Left ventricle myocardium inferior (tissue), 1 donor: Measurements from ENCODE around the gene USP10. TPM values are rescaled to one million over a fixed set of nuclear protein-coding genes. Genes with fewer than 3 reads are reported as not detected.
"Not testable (repeated sequence)": the region's sequence is repeated elsewhere in the genome, so short reads cannot be mapped to it uniquely, and the experiment has no call there.

Experiments used
- DNase-seq: peaks from one replicate; pipeline ENCODE4 v3.0.0-alpha.2; 2020
- H3K27ac ChIP-seq: fragments of 200-600 bp; replicated peaks from 2 replicates; pipeline ENCODE4 v1.8.0; 2021
- H3K27me3 ChIP-seq: fragments of 200-600 bp; 2 replicates; pipeline ENCODE4 v1.8.0; 2021; ENCODE audit warnings: low read depth
- H3K36me3 ChIP-seq: fragments of 200-600 bp; 2 replicates; pipeline ENCODE4 v1.8.0; 2021
- H3K4me1 ChIP-seq: fragments of 200-600 bp; 2 replicates; pipeline ENCODE4 v1.8.0; 2021
- H3K4me3 ChIP-seq: fragments of 200-600 bp; 2 replicates; pipeline ENCODE4 v1.8.0; 2021; ENCODE audit warnings: mild to moderate bottlenecking, moderate library complexity
- H3K9me3 ChIP-seq: fragments of 200-600 bp; replicated peaks from 2 replicates; pipeline ENCODE4 v1.8.0; 2021
- intact Hi-C: fragments of 100-400 bp; cut with micrococcal nuclease; formaldehyde crosslinking; loops from one replicate; pipeline ENCODE4 v1.11.0; 2022
- total RNA-seq: library from RNA; stranded (reverse); fragmentation: NEBNext Ultra II Directional; extraction: Animal tissue kit (Norgen Biotek cat#: 25700); gene quantifications from one replicate; pipeline ENCODE4 v1.2.1, GENCODE V29; 2021
- TF ChIP-seq, protein P1 (sequence below): fragments of 200-600 bp; IDR thresholded peaks from 2 replicates; pipeline ENCODE4 v1.8.0; 2021; ENCODE audit warnings: antibody characterized with exemption, mild to moderate bottlenecking, borderline replicate concordance
- donor health status: DM: no; HTN: yes; CAD: no; lungs with severe emphysema.

Gene USP10
- total RNA-seq, 1 donor from 2014 or later: 66.7 TPM

DNA sequence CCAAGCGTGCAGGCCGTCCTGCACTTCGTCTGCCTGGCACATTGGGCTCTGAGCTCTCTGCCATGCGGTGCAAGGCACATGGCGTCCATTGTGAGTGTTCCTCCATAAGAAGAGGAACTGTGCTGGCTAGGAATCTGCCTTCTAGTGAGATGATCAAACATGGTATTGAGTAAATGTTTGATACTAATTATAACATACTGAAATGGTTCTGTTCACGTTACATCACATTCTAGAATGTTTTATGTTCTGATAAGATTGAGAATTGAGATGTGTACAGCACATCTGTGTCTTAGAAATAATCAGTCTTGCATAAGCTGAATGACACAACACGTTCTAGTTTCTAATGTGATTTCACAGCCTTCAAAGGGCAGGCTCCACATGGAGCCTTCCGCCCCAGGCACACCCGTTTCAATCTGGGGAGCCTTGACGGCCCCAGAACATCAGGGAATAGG is 42.9 kb downstream of the USP10 start:
- no peak for DNase-seq
- H3K36me3 ChIP-seq: peaks cover 19% of the 10 kb centered on the region
- no peak overlapping the region for H3K27ac ChIP-seq
- H3K4me1 ChIP-seq: peaks cover 57% of the 10 kb centered on the region
- no peaks in the 10 kb centered on the region for H3K9me3 ChIP-seq
- H3K4me3 ChIP-seq: no peak overlapping the region
- intact Hi-C loops: no loop called here
- no peaks in the 10 kb centered on the region for H3K27me3 ChIP-seq
- TF ChIP-seq, protein P1, sequence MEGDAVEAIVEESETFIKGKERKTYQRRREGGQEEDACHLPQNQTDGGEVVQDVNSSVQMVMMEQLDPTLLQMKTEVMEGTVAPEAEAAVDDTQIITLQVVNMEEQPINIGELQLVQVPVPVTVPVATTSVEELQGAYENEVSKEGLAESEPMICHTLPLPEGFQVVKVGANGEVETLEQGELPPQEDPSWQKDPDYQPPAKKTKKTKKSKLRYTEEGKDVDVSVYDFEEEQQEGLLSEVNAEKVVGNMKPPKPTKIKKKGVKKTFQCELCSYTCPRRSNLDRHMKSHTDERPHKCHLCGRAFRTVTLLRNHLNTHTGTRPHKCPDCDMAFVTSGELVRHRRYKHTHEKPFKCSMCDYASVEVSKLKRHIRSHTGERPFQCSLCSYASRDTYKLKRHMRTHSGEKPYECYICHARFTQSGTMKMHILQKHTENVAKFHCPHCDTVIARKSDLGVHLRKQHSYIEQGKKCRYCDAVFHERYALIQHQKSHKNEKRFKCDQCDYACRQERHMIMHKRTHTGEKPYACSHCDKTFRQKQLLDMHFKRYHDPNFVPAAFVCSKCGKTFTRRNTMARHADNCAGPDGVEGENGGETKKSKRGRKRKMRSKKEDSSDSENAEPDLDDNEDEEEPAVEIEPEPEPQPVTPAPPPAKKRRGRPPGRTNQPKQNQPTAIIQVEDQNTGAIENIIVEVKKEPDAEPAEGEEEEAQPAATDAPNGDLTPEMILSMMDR: no peak

DNA sequence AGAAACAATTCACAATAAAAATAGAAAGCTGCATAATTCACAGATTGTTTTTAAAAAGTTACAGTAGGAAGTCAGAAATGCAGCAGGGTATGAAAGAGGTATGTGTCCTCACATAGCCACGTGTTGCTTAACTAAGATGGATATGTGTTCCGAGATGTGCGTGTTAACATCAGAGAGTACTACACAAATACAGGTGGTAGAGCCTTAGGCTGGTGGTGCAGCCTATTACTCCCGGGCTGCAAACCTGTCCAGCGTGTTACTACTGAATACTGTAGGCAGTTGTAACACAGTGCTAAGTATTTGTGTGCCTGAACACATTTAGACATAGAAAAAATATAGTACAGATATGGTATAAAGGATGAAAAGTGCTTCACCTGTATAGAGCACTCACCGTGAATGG is 46.4 kb downstream of the USP10 start:
- no peak for DNase-seq
- H3K4me1 ChIP-seq: peaks cover 42% of the 10 kb centered on the region
- intact Hi-C loops: no loop called here
- no peaks in the 10 kb centered on the region for H3K9me3 ChIP-seq
- no peak overlapping the region for H3K27ac ChIP-seq
- no peaks in the 10 kb centered on the region for H3K27me3 ChIP-seq
- peaks cover 19% of the 10 kb centered on the region for H3K36me3 ChIP-seq
- H3K4me3 ChIP-seq: no peak overlapping the region
- TF ChIP-seq, protein P1: no peak

DNA sequence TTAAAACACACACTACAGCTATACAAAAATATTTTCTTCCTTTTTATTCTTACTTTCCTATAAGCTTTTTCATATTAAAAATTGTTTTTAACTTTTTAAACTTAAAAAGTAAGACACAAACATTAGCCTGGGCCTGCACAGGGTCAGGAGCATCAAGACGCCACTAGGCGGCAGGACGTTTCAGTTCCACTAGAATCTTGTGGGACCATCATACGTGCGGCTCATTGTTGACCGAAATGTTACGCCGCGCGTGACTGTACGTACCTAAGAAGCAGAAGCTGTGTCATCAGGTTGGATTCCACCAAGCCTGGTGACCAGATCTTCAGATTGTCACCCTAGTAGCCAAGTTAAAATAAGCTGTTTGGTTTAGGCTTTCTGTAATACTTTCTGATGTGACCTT is 47.1 kb downstream of the USP10 start:
- H3K4me1 ChIP-seq: peaks cover 39% of the 10 kb centered on the region
- no peak overlapping the region for H3K4me3 ChIP-seq
- intact Hi-C loops: no loop called here

DNA sequence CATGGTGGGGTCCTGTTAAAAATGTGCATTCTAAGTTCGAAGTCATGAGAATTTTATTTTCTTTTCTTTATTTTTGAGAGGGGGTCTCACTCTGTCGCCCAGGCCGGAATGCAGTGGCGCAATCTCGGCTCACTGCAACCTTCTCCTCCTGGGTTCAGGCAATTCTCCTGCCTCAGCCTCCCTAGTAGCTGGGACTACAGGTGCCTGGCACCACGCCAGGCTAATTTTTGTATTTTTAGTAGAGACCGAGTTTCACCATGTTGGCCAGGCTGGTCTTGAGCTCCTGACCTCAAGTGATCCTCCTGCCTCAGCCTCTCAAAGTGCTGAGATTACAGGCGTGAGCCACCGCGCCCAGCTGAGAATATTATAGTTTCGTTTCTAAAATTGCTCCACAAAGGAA is 48.4 kb downstream of the USP10 start:
- H3K27ac ChIP-seq, intact Hi-C loops: not testable (repeated sequence)

More for the DNA sequence above, 47.1 kb downstream of the USP10 start:
- DNase-seq: no peak
- TF ChIP-seq, protein P1: no peak
- peaks cover 19% of the 10 kb centered on the region for H3K36me3 ChIP-seq
- no peaks in the 10 kb centered on the region for H3K27me3 ChIP-seq
- H3K9me3 ChIP-seq: no peaks in the 10 kb centered on the region
- H3K27ac ChIP-seq: no peak overlapping the region

DNA sequence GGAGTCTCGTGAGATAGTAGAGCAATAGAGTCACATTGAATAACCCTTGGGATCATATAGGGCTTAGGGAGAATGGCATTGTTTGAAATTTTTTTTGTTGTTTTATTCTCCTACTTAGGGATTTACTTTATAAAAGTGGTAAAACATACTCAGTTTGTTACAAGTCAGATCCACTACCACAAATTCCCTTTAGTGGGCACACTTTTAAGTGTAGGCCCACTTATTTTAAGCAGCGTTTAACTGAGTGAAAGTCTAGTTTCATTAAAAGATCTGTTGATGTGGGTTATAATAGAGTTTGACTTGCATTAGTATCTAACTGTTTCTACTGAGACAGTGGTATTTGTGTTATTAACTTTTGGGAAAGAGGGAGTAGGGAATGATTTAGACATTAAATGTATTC is 49.3 kb downstream of the USP10 start:
- H3K4me1 ChIP-seq: peaks cover 28% of the 10 kb centered on the region
- intact Hi-C loops: no loop called here
- no peak for DNase-seq

More for the DNA sequence above, 48.4 kb downstream of the USP10 start:
- not testable (repeated sequence) for H3K4me3 ChIP-seq, DNase-seq, H3K27me3 ChIP-seq, H3K9me3 ChIP-seq
- Histone ChIP-seq H3K4me1 (peaks cover 25% of the 10 kb centered on the region), H3K36me3 (peaks cover 19% of the 10 kb centered on the region)

DNA sequence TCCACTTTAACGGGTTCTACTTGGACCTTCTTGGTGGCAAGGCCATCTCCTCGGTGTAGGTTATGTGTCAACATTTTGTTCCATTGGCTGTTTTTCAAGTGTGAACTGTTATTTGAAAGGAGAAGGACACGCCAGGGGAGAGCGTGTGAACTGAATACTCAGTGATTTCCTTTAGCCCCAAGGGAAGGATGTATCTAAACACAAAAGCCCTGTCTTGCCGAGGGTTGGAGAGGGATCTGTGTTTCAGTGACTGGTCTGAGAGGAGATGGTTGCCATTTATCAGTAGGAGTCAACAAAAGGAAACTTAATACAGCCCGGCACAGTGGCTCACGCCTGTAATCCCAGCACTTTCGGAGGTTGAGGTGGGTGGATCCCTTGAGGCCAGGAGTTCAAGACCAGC is 50.0 kb downstream of the USP10 start:
- TF ChIP-seq, protein P1: no peak
- H3K27me3 ChIP-seq: no peaks in the 10 kb centered on the region
- H3K36me3 ChIP-seq: peaks cover 17% of the 10 kb centered on the region
- peak overlapping the region; percentile 25 for H3K27ac ChIP-seq
- intact Hi-C loops: loop anchor here (5.0 kb wide), 2 partner anchors 202 to 222 kb away; no protein-coding TSS in a partner anchor
- H3K4me1 ChIP-seq: peaks cover 36% of the 10 kb centered on the region
- H3K4me3 ChIP-seq: no peak overlapping the region
- no peak for DNase-seq
- H3K9me3 ChIP-seq: no peaks in the 10 kb centered on the region

More for the DNA sequence above, 49.3 kb downstream of the USP10 start:
- H3K4me3 ChIP-seq: no peak overlapping the region
- TF ChIP-seq, protein P1: no peak
- no peaks in the 10 kb centered on the region for H3K27me3 ChIP-seq
- peaks cover 19% of the 10 kb centered on the region for H3K36me3 ChIP-seq
- H3K27ac ChIP-seq: peak overlapping the region; percentile 25
- H3K9me3 ChIP-seq: no peaks in the 10 kb centered on the region
